A673 (cell line): ENCODE results near the gene SCAP.

Experiments
- CTCF ChIP-seq: fragments of 300-800, 200-600 bp; sonication (generic); conservative IDR thresholded peaks from 2 replicates; pipeline ENCODE4 v1.5.1; 2017; ENCODE audit warnings: low read depth, mild to moderate bottlenecking, antibody characterized with exemption, low read length, moderate library complexity, mixed read lengths
- EZH2 ChIP-seq: fragments of 200-600 bp; sonication (generic); IDR thresholded peaks from 2 replicates; pipeline ENCODE4 v1.6.1; 2017; ENCODE audit warnings: borderline replicate concordance, low read depth, mild to moderate bottlenecking, mixed read lengths, antibody characterized with exemption, low read length; ENCODE audit not compliant: poor library complexity, severe bottlenecking

DNA sequence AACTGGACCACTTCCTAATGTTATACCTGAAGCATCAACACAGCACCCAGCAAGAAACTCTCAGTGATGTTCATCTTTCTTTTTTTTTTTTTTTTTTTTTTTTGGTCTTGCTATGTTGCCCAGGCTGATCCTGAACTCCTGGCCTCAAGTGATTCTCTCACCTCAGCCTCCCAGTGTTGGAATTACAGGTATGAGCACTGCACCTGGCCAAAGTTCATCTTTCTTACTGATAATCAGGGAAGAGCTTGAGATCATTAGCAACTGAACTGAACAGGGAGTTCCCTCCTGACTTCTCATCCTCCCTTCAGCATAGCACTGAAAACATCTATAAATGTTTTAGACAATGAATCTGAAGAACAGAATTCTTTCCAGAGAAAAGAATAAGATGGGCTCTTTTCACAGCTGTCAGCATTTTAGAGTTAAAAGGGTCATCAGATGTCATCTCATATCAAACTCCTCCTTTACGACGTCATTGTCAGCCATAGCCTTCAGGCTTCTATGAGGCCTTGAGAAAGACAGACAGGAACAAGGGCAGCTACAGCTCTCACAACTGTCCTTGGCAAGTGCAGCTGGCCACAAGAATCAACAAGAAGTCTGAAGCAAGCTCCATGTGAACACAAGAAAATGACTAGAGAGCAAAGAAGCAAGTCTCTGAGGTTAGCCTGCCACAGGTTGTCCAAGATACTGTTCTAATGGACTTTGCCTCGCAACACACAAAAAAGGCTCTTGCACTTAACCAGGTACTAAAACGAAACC lies 33.8 kb downstream of the SCAP start:
- TF ChIP-seq CTCF: no peak
- no peak for TF ChIP-seq EZH2
